ENCODE measurements around the gene CYP4V2.

CYP4V2 gene

DNA sequence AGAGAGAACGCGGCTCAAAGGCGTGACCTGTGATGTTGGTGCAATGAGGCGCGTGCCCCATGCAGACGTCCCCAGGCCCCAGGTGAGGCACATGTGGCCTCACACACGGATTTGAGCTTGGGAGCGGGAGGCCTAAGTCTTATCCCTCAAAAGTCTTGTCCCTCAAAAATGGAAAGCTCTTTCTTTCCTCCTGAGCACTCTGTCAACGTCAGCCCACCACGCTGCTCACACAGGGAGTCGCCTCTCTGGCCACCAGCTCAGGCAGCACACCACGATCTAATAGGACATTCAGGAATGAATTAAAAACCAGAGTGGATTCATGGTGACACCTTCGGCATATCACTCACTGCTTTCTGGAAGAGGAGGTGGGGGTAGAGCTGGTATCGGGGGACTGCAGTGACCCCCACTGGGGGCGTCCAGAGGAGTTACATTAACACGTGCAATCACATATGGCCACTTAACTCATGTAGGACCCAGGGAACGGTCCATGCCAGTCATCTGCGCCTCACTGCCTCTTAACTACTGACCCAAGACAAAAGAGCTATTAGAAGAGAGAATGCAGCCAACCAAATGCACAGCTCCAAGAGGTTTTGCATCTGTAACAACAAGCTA lies 21.9 kb upstream of the CYP4V2 start:
- Histone ChIP-seq H2AFZ (ENCODE audit: low read depth, low read length) (no peak overlapping the region), H4K20me1 (ENCODE audit: insufficient read depth, low read length) (no peaks in the 10 kb centered on the region), H3K4me1 (ENCODE audit: low read length) (no peaks in the 10 kb centered on the region)

DNA sequence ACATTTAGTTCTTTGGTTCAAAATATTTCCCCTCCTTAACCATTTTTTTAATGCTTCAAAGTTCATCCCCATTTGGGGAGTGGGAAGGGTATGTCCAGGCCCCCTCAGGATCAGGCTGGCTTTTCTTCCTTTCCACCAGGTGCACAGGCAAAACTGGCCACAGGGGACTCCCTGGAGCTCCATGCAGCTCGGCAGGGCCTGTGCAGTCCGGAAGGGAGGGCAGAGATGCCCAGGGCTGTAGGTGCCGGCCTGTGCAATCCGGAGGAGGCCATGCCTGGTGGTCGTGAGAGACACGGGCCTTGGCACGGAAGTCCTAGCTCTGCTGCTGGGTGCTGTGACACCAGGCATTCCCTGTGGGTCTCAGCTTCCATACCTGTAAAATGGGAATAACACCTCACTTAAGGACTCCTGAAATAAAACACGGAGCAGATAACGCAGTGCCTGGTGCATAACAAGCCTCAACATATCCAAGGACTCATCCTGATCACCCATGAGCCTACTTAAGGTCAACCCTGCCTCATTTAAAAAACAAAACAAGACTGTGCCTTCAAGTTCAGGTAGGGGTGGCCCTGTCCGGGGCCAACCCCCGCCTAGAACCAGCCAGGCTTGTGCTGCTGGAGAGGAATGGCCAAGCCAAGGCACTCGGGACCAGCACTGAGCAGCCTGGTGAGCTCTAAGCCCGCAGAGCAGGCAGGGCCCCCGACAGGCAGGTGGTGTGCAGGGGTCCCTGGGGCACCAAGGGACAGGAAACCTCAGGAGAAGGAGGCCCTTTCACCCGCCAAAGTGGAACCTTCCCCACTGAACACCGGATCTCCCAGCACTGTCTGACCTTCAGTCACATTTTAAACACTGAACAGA lies 21.2 kb upstream of the CYP4V2 start:
- no peaks in the 10 kb centered on the region for H3K9me3 ChIP-seq (ENCODE audit: insufficient read depth, low read length)
- H3K36me3 ChIP-seq (replicated peaks; ENCODE audit: low read depth, low read length) = no peaks in the 10 kb centered on the region
- no peaks in the 10 kb centered on the region for H4K20me1 ChIP-seq (ENCODE audit: insufficient read depth, low read length)
- H3K4me2 ChIP-seq (ENCODE audit: low read length) = no peak overlapping the region
- H2AFZ ChIP-seq (ENCODE audit: low read depth, low read length) = no peak overlapping the region
- no peak for TF ChIP-seq EZH2phosphoT487 (IDR thresholded peaks at IDR 0.05; ENCODE audit: low read depth)
- TF ChIP-seq, protein P1, sequence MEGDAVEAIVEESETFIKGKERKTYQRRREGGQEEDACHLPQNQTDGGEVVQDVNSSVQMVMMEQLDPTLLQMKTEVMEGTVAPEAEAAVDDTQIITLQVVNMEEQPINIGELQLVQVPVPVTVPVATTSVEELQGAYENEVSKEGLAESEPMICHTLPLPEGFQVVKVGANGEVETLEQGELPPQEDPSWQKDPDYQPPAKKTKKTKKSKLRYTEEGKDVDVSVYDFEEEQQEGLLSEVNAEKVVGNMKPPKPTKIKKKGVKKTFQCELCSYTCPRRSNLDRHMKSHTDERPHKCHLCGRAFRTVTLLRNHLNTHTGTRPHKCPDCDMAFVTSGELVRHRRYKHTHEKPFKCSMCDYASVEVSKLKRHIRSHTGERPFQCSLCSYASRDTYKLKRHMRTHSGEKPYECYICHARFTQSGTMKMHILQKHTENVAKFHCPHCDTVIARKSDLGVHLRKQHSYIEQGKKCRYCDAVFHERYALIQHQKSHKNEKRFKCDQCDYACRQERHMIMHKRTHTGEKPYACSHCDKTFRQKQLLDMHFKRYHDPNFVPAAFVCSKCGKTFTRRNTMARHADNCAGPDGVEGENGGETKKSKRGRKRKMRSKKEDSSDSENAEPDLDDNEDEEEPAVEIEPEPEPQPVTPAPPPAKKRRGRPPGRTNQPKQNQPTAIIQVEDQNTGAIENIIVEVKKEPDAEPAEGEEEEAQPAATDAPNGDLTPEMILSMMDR (IDR thresholded peaks at IDR 0.05; ENCODE audit: low read depth, low read length) = no peak
- H3K9ac ChIP-seq (ENCODE audit: low read length) = no peak overlapping the region
- H3K27me3 ChIP-seq (ENCODE audit: low read depth, low read length) = no peaks in the 10 kb centered on the region
- no peaks in the 10 kb centered on the region for H3K79me2 ChIP-seq (ENCODE audit: low read length)
- H3K27ac ChIP-seq (ENCODE audit: low read length) = no peak overlapping the region
- no peak overlapping the region for H3K4me3 ChIP-seq (ENCODE audit: low read length)
- no peaks in the 10 kb centered on the region for H3K4me1 ChIP-seq (ENCODE audit: low read length)

More for the DNA sequence above, 21.9 kb upstream of the CYP4V2 start:
- H3K79me2 ChIP-seq (ENCODE audit: low read length) = no peaks in the 10 kb centered on the region
- H3K9ac ChIP-seq (ENCODE audit: low read length) = no peak overlapping the region
- H3K4me3 ChIP-seq (ENCODE audit: low read length) = no peak overlapping the region
- no peak overlapping the region for H3K27ac ChIP-seq (ENCODE audit: low read length)
- H3K9me3 ChIP-seq (ENCODE audit: insufficient read depth, low read length) = no peaks in the 10 kb centered on the region
- H3K4me2 ChIP-seq (ENCODE audit: low read length) = no peak overlapping the region
- TF ChIP-seq, protein P1 (IDR thresholded peaks at IDR 0.05; ENCODE audit: low read depth, low read length) = no peak
- TF ChIP-seq EZH2phosphoT487 (IDR thresholded peaks at IDR 0.05; ENCODE audit: low read depth) = no peak
- H3K27me3 ChIP-seq (ENCODE audit: low read depth, low read length) = no peaks in the 10 kb centered on the region
- H3K36me3 ChIP-seq (replicated peaks; ENCODE audit: low read depth, low read length) = no peaks in the 10 kb centered on the region

DNA sequence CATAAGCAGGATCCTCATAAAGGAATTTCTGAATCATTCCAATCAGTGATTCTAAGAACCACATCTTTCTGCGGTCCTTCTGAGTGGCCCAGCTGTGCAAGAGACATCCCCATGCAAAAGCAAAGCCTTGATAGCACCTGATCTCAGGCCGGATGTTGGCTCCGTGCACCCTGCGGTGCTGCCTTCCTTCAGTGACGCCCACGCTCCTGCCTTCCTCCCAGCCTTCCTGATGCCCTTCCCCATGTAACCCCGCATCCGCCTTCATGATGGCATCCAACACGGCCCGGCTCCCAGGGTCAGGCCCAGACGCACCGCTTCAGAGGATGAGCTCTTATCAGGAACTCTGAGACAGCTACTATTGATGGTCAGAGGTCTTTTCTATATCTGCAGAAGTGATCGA lies 20.4 kb upstream of the CYP4V2 start:
- Histone ChIP-seq H3K4me3 (ENCODE audit: low read length) (no peak overlapping the region), H3K4me2 (ENCODE audit: low read length) (no peak overlapping the region), H4K20me1 (ENCODE audit: insufficient read depth, low read length) (no peaks in the 10 kb centered on the region), H3K36me3 (replicated peaks; ENCODE audit: low read depth, low read length) (no peaks in the 10 kb centered on the region), H3K27ac (ENCODE audit: low read length) (no peak overlapping the region), H3K9me3 (ENCODE audit: insufficient read depth, low read length) (no peaks in the 10 kb centered on the region), H3K4me1 (ENCODE audit: low read length) (no peaks in the 10 kb centered on the region), H3K27me3 (ENCODE audit: low read depth, low read length) (no peaks in the 10 kb centered on the region), H2AFZ (ENCODE audit: low read depth, low read length) (no peak overlapping the region), H3K79me2 (ENCODE audit: low read length) (no peaks in the 10 kb centered on the region), H3K9ac (ENCODE audit: low read length) (no peak overlapping the region)
- TF ChIP-seq, protein P1 (IDR thresholded peaks at IDR 0.05; ENCODE audit: low read depth, low read length) = no peak
- TF ChIP-seq EZH2phosphoT487 (IDR thresholded peaks at IDR 0.05; ENCODE audit: low read depth) = no peak

DNA sequence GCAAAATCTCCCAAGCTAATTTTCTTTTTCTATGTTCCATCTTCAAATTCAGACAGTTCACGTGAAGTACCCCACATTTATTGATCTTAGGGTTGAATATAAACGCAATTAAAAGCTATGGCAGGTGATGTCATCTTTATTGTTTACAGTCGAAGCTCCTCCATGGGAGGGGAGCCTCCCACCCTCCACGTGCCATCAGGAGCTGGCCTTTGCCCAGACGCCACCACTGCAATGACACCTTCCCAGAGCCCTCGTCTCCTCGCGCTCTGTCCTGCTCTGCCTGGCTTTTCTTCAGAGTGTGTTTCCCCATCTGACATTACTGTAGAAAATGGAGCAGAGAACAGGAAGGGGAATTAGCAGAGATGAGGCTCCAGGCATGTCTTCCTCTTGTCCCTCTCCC lies 18.8 kb upstream of the CYP4V2 start:
- Histone ChIP-seq H3K9me3 (ENCODE audit: insufficient read depth, low read length) (no peaks in the 10 kb centered on the region), H3K79me2 (ENCODE audit: low read length) (no peaks in the 10 kb centered on the region), H3K4me2 (ENCODE audit: low read length) (no peak overlapping the region), H3K9ac (ENCODE audit: low read length) (no peak overlapping the region), H3K27me3 (ENCODE audit: low read depth, low read length) (no peaks in the 10 kb centered on the region), H4K20me1 (ENCODE audit: insufficient read depth, low read length) (no peaks in the 10 kb centered on the region), H3K36me3 (replicated peaks; ENCODE audit: low read depth, low read length) (no peaks in the 10 kb centered on the region), H3K27ac (ENCODE audit: low read length) (no peak overlapping the region), H3K4me1 (ENCODE audit: low read length) (no peaks in the 10 kb centered on the region), H3K4me3 (ENCODE audit: low read length) (no peak overlapping the region), H2AFZ (ENCODE audit: low read depth, low read length) (no peak overlapping the region)
- TF ChIP-seq, protein P1 (IDR thresholded peaks at IDR 0.05; ENCODE audit: low read depth, low read length) = no peak
- TF ChIP-seq EZH2phosphoT487 (IDR thresholded peaks at IDR 0.05; ENCODE audit: low read depth) = no peak
